B cell (primary cell): Measurements from ENCODE around the gene MOGAT2. TPM values are rescaled to one million over a fixed set of nuclear protein-coding genes. Genes with fewer than 3 reads are reported as not detected.

Experiments
- ATAC-seq: fragments of 200-7000 bp; cut with Tn5 transposase; one replicate; pipeline ENCODE4 v1.10.0; 2021; ENCODE audit warnings: low read depth, mild to moderate bottlenecking, moderate number of reproducible peaks, moderate library complexity
- CTCF ChIA-PET: fragments of 350-600 bp; sonication (Branson Sonifier 250); formaldehyde crosslinking; loops from one replicate; lab custom pipeline; 2021; ENCODE audit warnings: antibody characterized with exemption, inconsistent platforms; lab: Charles Lee
- POLR2A ChIA-PET: fragments of 350-600 bp; sonication (Branson Sonifier 250); formaldehyde crosslinking; loops from one replicate; lab custom pipeline; 2021; ENCODE audit warnings: antibody characterized with exemption; lab: Charles Lee
- DNase-seq: peaks from one replicate; pipeline ENCODE4 v3.0.0; 2013
- H2AFZ ChIP-seq: 2 replicates; pipeline ENCODE4 v1.6.1; 2012; ENCODE audit warnings: mild to moderate bottlenecking, low read depth, low read length; ENCODE audit not compliant: insufficient read depth, poor library complexity, severe bottlenecking
- H3K27ac ChIP-seq, 2 donors: 1 replicate in 1 of 2; 2 replicates in 1 of 2; pipeline ENCODE4 v1.5.1; 2012 to 2013; ENCODE audit warnings: low read length in 2 of 2, mild to moderate bottlenecking in 2 of 2, moderate library complexity in 1 of 2
- H3K27me3 ChIP-seq, 4 experiments: fragments of 200-600 bp in 1 of 4; sonication (generic) in 1 of 4; replicated peaks in 1 of 4; 1 replicate in 2 of 4; 2 replicates in 2 of 4; pipeline versions ENCODE4 v1.6.1 to v1.7.0; 2013 to 2016; ENCODE audit warnings: low read length in 3 of 4, mild to moderate bottlenecking in 2 of 4, mixed read lengths in 1 of 4, moderate library complexity in 1 of 4; ENCODE audit not compliant: insufficient read depth in 4 of 4, control insufficient read depth in 3 of 4; ENCODE audit errors: control extremely low read depth in 1 of 4
- H3K36me3 ChIP-seq, 2 experiments: replicated peaks in 1 of 2; 1 replicate in 1 of 2; 2 replicates in 1 of 2; pipeline versions ENCODE4 v1.6.1 to v1.7.1; 2013; ENCODE audit warnings: low read length in 1 of 2; ENCODE audit not compliant: insufficient read depth in 2 of 2, control insufficient read depth in 1 of 2; ENCODE audit errors: control extremely low read depth in 1 of 2, extremely low read depth in 1 of 2
- H3K4me1 ChIP-seq, 2 donors: fragments of 200-600 bp in 1 of 2; sonication (generic) in 1 of 2; 1 replicate in 1 of 2; 2 replicates in 1 of 2; pipeline versions ENCODE4 v1.5.1 to v1.6.1; 2013 to 2017; ENCODE audit warnings: low read length in 2 of 2; ENCODE audit not compliant: control insufficient read depth in 2 of 2, insufficient read depth in 2 of 2
- H3K4me2 ChIP-seq: replicated peaks from 2 replicates; pipeline ENCODE3; 2012; ENCODE audit warnings: mild to moderate bottlenecking, low read depth, low read length; ENCODE audit not compliant: poor library complexity, severe bottlenecking
- H3K4me3 ChIP-seq, 5 experiments: fragments of 200-600 bp in 1 of 5; sonication (generic) in 1 of 5; 1 replicate in 3 of 5; 2 replicates in 2 of 5; pipeline versions ENCODE4 v1.5.1 to v1.7.0; 2011 to 2016; ENCODE audit warnings: low read length in 4 of 5, mild to moderate bottlenecking in 4 of 5, low read depth in 2 of 5, control low read depth in 1 of 5, moderate library complexity in 1 of 5; ENCODE audit not compliant: insufficient read depth in 1 of 5; ENCODE audit errors: control extremely low read depth in 1 of 5, extremely low read depth in 1 of 5
- H3K79me2 ChIP-seq: fragments of 200-600 bp; sonication (generic); one replicate; pipeline ENCODE4 v1.6.0; 2016; ENCODE audit warnings: low read length; ENCODE audit not compliant: control insufficient read depth, insufficient read depth
- H3K9ac ChIP-seq: fragments of 200-600 bp; sonication (generic); 2 replicates; pipeline ENCODE4 v1.6.1; 2017; ENCODE audit warnings: mild to moderate bottlenecking, low read length, moderate library complexity
- H3K9me3 ChIP-seq, 3 donors: one replicate each; pipeline versions ENCODE4 v1.6.1 to v1.7.1; 2013; ENCODE audit warnings: low read length in 2 of 3; ENCODE audit not compliant: control insufficient read depth in 2 of 3, insufficient read depth in 1 of 3; ENCODE audit errors: control extremely low read depth in 1 of 3
- H4K20me1 ChIP-seq: 2 replicates; pipeline ENCODE4 v1.6.0; 2012; ENCODE audit warnings: mild to moderate bottlenecking, low read length; ENCODE audit not compliant: insufficient read depth, control insufficient read depth, poor library complexity, severe bottlenecking
- H3K27ac Mint-ChIP-seq: one replicate; pipeline ENCODE4 v1.8.0; 2021; ENCODE audit warnings: mixed read lengths
- H3K27me3 Mint-ChIP-seq: one replicate; pipeline ENCODE4 v1.8.0; 2021; ENCODE audit warnings: mixed read lengths
- H3K4me1 Mint-ChIP-seq: one replicate; pipeline ENCODE4 v1.8.0; 2021; ENCODE audit warnings: mixed read lengths
- H3K4me3 Mint-ChIP-seq: one replicate; pipeline ENCODE4 v1.8.0; 2021; ENCODE audit warnings: mixed read lengths
- H3K9me3 Mint-ChIP-seq: one replicate; pipeline ENCODE4 v1.8.0; 2022; ENCODE audit warnings: mixed read lengths; ENCODE audit not compliant: insufficient read depth
- EZH2 ChIP-seq: IDR thresholded peaks from 2 replicates; pipeline ENCODE4 v1.6.1; 2012; ENCODE audit warnings: borderline replicate concordance, low read depth, mild to moderate bottlenecking, moderate library complexity, low read length; ENCODE audit not compliant: insufficient read depth, poor library complexity, severe bottlenecking
- WGBS: methylation state at CpG from one replicate; pipeline ENCODE4 v1.1.5; 2013; ENCODE audit warnings: missing lambda C conversion rate; ENCODE audit not compliant: insufficient coverage; 5-methylcytosine and 5-hydroxymethylcytosine counted together
- intact Hi-C: fragments of 100-400 bp; cut with micrococcal nuclease; formaldehyde crosslinking; loops from one replicate; pipeline ENCODE4 v1.10.0; 2022
- polyA plus RNA-seq: library from polyadenylated mRNA; depleted of rRNA; stranded (reverse); fragments of >200 nt; gene quantifications from 2 replicates; pipeline ENCODE4 v1.2.3, GENCODE V29; 2012
- total RNA-seq, 2 donors: library from RNA; stranded (reverse); fragments of 120-200 nt in 1 of 2; gene quantifications; 1 replicate in 1 of 2; 2 replicates in 1 of 2; pipeline versions ENCODE4 v1.2.3 to v1.2.4, GENCODE V29; 2013 to 2022
- TF ChIP-seq, protein P1 (sequence below): fragments of 200-600 bp; IDR thresholded peaks from one replicate; pipeline ENCODE4 v1.8.0; 2022; ENCODE audit warnings: antibody characterized with exemption, mild to moderate bottlenecking

Gene MOGAT2
- total and polyA plus RNA-seq, 2 donors (not counting 1 experiment from before 2014, with no cell fraction given), result not detected

DNA sequence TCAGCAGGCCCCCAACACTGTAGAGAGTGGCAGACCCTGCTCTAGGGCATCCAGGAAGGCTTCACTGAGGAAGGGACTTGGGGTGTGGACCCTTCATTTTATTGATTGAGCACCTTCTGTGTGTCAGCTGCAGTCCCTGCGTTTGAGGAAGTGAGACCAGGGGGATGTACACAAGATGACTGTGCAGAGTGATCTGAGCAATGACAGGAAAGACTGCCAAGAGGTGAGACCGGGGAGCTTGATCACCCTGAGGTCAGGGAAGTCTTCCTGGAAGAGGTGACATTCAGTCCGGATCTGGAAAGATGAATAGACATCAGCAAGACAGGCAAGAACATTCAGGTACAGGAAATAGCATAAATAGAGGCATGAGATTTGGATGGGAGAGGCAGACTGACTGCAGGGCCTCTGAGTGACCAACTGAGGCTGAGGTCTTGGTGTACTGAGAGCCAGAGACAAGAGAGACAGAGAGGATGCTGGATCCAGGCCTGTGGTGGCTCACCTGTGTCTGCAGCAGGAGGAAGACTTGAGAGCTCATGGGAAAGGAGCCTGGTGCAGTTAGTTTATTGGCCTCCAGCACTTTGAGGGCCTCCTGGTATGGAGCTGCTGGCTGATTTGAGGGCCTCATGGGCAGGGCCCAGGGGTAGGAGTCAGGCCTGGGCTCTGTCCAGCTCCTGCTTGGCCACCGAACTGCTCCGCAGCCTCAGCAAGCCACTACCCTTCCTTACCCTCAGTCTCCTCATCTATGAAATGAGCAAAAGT, 56.1 kb downstream of the MOGAT2 start:
- Histone ChIP-seq H3K27ac (peak overlapping the region; percentile 77 to 84), H2AFZ (no peak overlapping the region), H3K4me3 (peak overlapping the region in 1 of 5 experiments; percentile 37), H3K9ac (peak overlapping the region; percentile 22), H4K20me1 (peaks cover 6% of the 10 kb centered on the region), H3K4me1 (peaks cover 45 to 70% of the 10 kb centered on the region in 2 donors), H3K4me2 (peak overlapping the region; percentile 67), H3K36me3 (peaks cover 0 to 2% of the 10 kb centered on the region in 2 experiments), H3K9me3 (no peaks in the 10 kb centered on the region), H3K27me3 (no peaks in the 10 kb centered on the region), H3K79me2 (peaks cover 20% of the 10 kb centered on the region)
- ChIA-PET CTCF (interaction anchor here (0.6 to 2.5 kb wide), 9 partner anchors 26 to 545 kb away, joined by 3 to 12 read pairs (median 5); no protein-coding TSS in a partner anchor), POLR2A (interaction anchor here (0.8 to 1.1 kb wide), 3 partner anchors 11 to 41 kb away, joined by 3 to 4 read pairs (median 3); no protein-coding TSS in a partner anchor)
- TF ChIP-seq EZH2, result no peak
- TF ChIP-seq, protein P1, sequence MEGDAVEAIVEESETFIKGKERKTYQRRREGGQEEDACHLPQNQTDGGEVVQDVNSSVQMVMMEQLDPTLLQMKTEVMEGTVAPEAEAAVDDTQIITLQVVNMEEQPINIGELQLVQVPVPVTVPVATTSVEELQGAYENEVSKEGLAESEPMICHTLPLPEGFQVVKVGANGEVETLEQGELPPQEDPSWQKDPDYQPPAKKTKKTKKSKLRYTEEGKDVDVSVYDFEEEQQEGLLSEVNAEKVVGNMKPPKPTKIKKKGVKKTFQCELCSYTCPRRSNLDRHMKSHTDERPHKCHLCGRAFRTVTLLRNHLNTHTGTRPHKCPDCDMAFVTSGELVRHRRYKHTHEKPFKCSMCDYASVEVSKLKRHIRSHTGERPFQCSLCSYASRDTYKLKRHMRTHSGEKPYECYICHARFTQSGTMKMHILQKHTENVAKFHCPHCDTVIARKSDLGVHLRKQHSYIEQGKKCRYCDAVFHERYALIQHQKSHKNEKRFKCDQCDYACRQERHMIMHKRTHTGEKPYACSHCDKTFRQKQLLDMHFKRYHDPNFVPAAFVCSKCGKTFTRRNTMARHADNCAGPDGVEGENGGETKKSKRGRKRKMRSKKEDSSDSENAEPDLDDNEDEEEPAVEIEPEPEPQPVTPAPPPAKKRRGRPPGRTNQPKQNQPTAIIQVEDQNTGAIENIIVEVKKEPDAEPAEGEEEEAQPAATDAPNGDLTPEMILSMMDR, result no peak
- H3K4me1 Mint-ChIP-seq, result peaks cover 77% of the 10 kb centered on the region
- H3K27ac Mint-ChIP-seq, result peak overlapping the region; percentile 73
- peak; percentile 84 for DNase-seq
- no peaks in the 10 kb centered on the region for H3K27me3 Mint-ChIP-seq
- peak overlapping the region; percentile 33 for H3K4me3 Mint-ChIP-seq
- intact Hi-C loops, result loop anchor here (1.0 to 2.0 kb wide), 2 partner anchors 29 to 42 kb away; partner anchors contain the start of gene UVRAG
- no peaks in the 10 kb centered on the region for H3K9me3 Mint-ChIP-seq
- peak; percentile 76 for ATAC-seq
- WGBS, result 25% methylated on average over 4 of the region's 5 CpGs

GRCh38 chr11:75775056-75775455, 57.4 kb downstream of the MOGAT2 start:
- H3K4me1 ChIP-seq, result peaks cover 36 to 67% of the 10 kb centered on the region in 2 donors
- intact Hi-C loops, result no loop called here
- H3K27me3 ChIP-seq, result no peaks in the 10 kb centered on the region
- Mint-ChIP-seq H3K27ac (no peak overlapping the region), H3K4me3 (no peak overlapping the region), H3K4me1 (peaks cover 75% of the 10 kb centered on the region), H3K27me3 (no peaks in the 10 kb centered on the region), H3K9me3 (no peaks in the 10 kb centered on the region)
- peaks cover 0 to 2% of the 10 kb centered on the region in 2 experiments for H3K36me3 ChIP-seq
- ATAC-seq (no peak), DNase-seq (no peak)
- WGBS, result 88% methylated on average over 1 of the region's 3 CpGs
- H3K27ac ChIP-seq, result no peak overlapping the region
- H4K20me1 ChIP-seq, result peaks cover 6% of the 10 kb centered on the region
- H2AFZ ChIP-seq, result no peak overlapping the region
- H3K79me2 ChIP-seq, result peaks cover 20% of the 10 kb centered on the region
- no peaks in the 10 kb centered on the region for H3K9me3 ChIP-seq
- H3K4me2 ChIP-seq, result no peak overlapping the region
- ChIA-PET CTCF (interaction anchor here (0.6 to 2.5 kb wide), 5 partner anchors 10 to 105 kb away, joined by 3 to 12 read pairs (median 4); no protein-coding TSS in a partner anchor), POLR2A (no interaction called here)
- TF ChIP-seq EZH2, result no peak
- TF ChIP-seq, protein P1, result no peak
- no peak overlapping the region for H3K9ac ChIP-seq
- no peak overlapping the region for H3K4me3 ChIP-seq
